ENCODE data around the gene EIF6.
"Not testable (repeated sequence)": the region's sequence is repeated elsewhere in the genome, so short reads cannot be mapped to it uniquely, and the experiment has no call there.

EIF6 gene

GRCh38 chr20:35319192-35319870 lies 34.8 kb upstream of the EIF6 start:
- no peak for DNase-seq (ENCODE audit: low read depth)
- TF ChIP-seq CTCF (IDR thresholded peaks at IDR 0.05; ENCODE audit: insufficient read depth, low read depth, low read length, missing control alignments), result no peak
- no peak overlapping the region for H3K4me3 ChIP-seq (ENCODE audit: low read depth, low read length)

- DNase-seq (ENCODE audit: low read depth), result no peak
- no peak overlapping the region for H3K4me3 ChIP-seq (ENCODE audit: low read depth, low read length)
- TF ChIP-seq CTCF (IDR thresholded peaks at IDR 0.05; ENCODE audit: insufficient read depth, low read depth, low read length, missing control alignments), result no peak
These were observed 34.1 kb upstream of the EIF6 start for GRCh38 chr20:35318502-35319157.

- no peak for TF ChIP-seq CTCF (IDR thresholded peaks at IDR 0.05; ENCODE audit: insufficient read depth, low read depth, low read length, missing control alignments)
These were observed 33.0 kb upstream of the EIF6 start for GRCh38 chr20:35317416-35318210.

GRCh38 chr20:35316086-35316485 lies 31.5 kb upstream of the EIF6 start:
- H3K4me3 ChIP-seq (ENCODE audit: low read depth, low read length), result no peak overlapping the region
- no peak for TF ChIP-seq CTCF (IDR thresholded peaks at IDR 0.05; ENCODE audit: insufficient read depth, low read depth, low read length, missing control alignments)
- no peak for DNase-seq (ENCODE audit: low read depth)

More at GRCh38 chr20:35317416-35318210, 33.0 kb upstream of the EIF6 start:
- H3K4me3 ChIP-seq (ENCODE audit: low read depth, low read length), result no peak overlapping the region
- DNase-seq (ENCODE audit: low read depth), result no peak

- H3K4me3 ChIP-seq (ENCODE audit: low read depth, low read length); DNase-seq (ENCODE audit: low read depth): not testable (repeated sequence)
These were observed 31.1 kb upstream of the EIF6 start for GRCh38 chr20:35315632-35316020.

- no peak for DNase-seq (ENCODE audit: low read depth)
- no peak overlapping the region for H3K4me3 ChIP-seq (ENCODE audit: low read depth, low read length)
- TF ChIP-seq CTCF (IDR thresholded peaks at IDR 0.05; ENCODE audit: insufficient read depth, low read depth, low read length, missing control alignments), result no peak
These were observed 30.5 kb upstream of the EIF6 start for GRCh38 chr20:35314816-35315631.
